GM21723 (cell line): ENCODE results near the gene KDM4B.

ENCODE experiments used
- ATAC-seq: cut with Tn5 transposase; IDR thresholded peaks from one replicate; pipeline ENCODE4 v1.9.1; 2021; ENCODE audit warnings: mild to moderate bottlenecking, moderate library complexity; ENCODE audit not compliant: unreplicated experiment

Gene KDM4B

GRCh38 chr19:5067678-5068077 lies 98.8 kb downstream of the KDM4B start:
- ATAC-seq: no peak

GRCh38 chr19:5068233-5069072 lies 99.5 kb downstream of the KDM4B start:
- ATAC-seq: no peak

GRCh38 chr19:5070331-5070730 lies 101.4 kb downstream of the KDM4B start:
- ATAC-seq: no peak

- no peak for ATAC-seq
These were observed 102.0 kb downstream of the KDM4B start for GRCh38 chr19:5070930-5071329.

DNA sequence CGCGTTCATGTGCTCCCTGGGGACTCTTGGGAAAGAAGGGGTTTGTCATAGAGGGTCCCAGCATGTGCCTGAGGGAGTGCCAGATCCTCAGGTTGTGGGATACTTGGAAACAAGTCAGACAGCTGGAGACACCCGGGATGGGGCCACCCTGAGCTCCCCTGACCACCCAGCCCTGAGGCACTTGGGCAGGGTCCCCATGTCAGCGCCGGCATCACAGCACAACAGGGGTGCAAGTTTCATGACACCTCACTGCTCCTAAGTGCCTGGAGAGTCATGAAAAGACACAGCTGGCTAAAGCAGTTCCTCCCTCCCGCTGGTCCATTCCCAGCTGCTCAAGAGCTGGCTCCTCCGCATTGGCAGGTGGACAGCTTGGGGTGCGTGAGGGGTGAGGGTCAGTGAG lies 102.7 kb downstream of the KDM4B start:
- ATAC-seq: no peak

DNA sequence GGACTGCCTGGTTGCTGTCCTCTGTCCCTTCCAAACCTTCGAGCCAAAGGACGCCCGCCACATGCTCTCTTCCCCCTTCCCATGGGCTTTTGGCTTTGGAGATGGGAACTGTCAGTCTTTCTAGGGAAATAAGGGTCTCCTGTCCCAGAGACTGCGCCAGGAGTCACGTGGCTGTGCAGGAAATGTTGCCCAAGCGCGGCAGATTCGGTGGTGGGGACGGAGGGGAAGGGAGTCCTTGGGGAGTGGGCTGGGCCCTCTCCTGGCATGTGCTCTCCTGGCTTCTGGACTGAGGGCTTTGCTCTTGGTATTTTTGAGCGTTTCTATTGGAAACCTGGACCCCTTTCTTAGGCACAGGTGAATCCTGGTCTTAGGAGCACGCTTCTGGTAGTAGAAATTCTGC lies 103.2 kb downstream of the KDM4B start:
- ATAC-seq: no peak

DNA sequence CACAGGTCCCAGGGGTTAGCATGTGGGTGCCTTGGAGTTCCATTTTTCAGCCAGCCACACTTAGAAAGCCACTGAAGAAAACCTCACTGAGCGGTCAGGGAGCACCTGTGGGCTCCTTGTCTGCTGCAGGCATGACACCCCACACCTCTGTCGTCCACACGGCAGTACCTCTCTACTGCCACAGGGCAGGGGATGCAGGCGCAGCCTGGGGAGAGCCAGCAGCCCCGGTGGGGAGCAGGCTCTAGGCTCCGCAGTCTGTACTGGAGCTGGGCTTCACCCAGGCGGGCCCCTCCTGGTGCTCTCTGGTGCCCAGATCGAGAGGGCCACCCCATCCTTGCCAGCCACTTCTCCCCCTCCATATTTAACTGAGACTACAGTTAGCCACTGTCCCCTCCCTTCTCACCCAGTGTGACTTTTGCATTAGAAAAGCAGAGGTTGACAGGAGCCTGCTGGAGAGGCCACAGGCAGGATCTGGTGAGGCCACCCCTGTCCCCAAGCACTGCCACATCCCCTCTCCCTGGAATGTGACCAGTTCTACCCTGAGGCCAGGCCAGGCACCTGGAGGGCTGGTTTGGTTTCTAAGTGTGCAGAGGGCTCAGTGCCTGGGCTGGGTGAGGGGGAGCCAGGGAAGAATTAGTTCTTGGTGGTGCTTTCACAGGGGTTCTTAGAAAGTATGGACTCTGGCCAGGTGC lies 104.4 kb downstream of the KDM4B start:
- no peak for ATAC-seq

- no peak for ATAC-seq
These were observed 105.5 kb downstream of the KDM4B start for GRCh38 chr19:5074407-5074806.

GRCh38 chr19:5074830-5075394 lies 106.0 kb downstream of the KDM4B start:
- no peak for ATAC-seq

GRCh38 chr19:5075597-5075996 lies 106.7 kb downstream of the KDM4B start:
- no peak for ATAC-seq

GRCh38 chr19:5076440-5077208 lies 107.7 kb downstream of the KDM4B start:
- ATAC-seq: no peak

DNA sequence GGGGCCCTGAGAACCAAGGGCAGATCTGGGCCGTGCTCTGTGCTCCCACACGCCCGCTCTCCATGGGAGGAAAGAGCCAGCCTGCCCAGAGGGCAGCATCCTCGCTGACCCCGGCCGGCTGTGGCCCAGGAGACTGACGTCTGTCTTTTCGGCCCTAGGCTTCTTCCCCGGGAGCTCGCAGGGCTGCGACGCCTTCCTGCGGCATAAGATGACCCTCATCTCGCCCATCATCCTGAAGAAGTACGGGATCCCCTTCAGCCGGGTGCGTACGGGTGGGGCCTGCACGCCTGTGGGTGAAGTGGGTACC lies 108.2 kb downstream of the KDM4B start:
- no peak for ATAC-seq

- no peak for ATAC-seq
These were observed 109.3 kb downstream of the KDM4B start for GRCh38 chr19:5078182-5078581.

DNA sequence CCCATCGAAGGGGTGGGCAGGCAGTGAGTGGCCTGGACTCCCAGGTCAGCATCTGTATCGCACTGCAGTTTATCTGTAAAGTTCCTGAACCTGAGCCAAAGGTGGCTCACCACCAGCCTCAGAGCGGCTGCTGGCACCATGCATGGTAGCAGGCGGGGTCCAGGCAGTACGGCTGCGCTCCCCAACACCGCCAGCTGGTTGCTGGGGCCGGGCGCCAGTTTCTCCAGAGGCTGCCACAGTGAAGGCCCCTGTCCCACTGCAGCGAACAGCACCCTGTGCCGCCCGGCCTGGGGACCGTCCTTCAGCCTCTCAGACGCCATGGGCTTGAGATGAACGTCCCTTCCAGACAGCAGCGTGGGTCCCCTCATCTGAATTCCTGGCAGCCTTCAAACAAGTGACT lies 109.8 kb downstream of the KDM4B start:
- ATAC-seq: no peak

DNA sequence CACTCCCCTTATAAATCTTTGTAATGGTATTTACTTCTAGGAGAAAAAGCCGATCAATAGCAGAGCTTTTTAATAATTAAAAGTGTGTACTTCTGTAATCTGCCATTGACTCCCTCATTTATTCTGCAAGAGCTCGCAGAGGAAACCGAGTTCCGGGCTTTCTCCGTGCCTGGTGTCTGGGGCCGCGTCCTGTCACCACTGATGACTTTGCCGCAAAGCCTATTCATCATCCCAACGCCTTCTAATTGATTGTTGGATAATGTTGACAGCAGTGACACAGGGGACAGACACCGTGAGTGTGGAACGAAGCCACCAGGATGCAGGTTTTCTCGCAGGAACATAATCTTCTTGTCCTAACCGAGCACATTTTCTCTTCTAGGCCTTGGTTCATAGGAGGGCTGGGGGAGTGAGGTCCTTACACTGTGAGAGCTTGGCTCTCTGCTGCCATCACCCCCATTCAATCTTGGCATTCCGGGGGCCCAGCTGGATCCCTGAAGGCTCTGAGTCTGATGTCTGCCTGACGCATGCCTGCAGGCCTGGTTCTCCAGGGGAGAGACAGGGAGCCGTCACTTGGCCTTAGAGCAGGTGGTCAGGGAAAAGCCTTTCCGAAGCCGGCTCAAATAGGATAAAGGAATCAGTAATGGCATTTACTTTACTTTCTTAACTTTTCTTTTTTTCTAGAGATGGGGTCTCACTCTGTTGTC lies 110.3 kb downstream of the KDM4B start:
- ATAC-seq: no peak

- ATAC-seq: no peak
These were observed 111.2 kb downstream of the KDM4B start for GRCh38 chr19:5080030-5080654.

- no peak for ATAC-seq
These were observed 111.9 kb downstream of the KDM4B start for GRCh38 chr19:5080809-5081208.

- no peak for ATAC-seq
These were observed 112.7 kb downstream of the KDM4B start for GRCh38 chr19:5081443-5082161.

DNA sequence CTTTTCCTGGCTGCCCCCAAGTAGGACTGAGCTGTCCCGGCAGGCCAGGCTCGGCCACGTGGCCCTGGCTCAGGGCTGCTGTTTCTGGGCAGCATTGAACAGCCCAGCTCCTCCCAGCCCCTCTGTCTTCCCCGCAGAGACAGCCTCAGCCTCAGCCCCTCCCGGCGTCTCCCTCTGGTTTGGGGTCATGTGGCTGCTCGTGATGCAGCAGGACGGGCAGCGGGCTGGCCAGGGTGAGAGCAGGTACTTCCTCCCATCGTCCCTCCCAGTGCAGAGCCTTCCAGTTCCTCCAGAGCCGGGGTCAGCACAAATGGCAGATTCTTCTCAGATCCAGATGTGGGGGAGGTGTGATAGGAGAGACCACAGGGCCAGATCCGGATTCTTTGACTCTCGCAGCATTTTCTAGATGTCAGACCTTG lies 114.6 kb downstream of the KDM4B start:
- no peak for ATAC-seq

DNA sequence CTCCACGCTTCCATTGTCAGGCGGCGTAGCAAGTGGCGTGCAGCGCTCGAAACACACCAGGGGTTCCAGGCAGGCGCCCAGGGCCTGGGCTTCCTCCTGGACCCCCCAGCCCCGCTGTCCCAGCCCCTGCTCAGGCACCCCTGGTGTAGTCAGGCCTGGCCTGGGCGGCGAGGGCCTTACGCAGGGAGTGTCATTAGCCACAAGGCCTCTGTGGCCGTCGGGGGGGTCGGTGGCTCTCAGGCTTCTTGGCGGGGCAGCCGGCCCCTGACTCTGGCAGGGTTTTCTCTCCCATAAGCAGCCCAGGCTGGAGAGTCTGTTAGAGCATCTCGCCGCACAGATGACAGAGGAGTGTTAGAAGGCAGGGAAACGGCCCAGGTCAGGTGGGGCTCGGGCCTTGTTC lies 116.7 kb downstream of the KDM4B start:
- no peak for ATAC-seq
